H9 (cell line): ENCODE data around the gene GABRA6. TPM values are rescaled to one million over a fixed set of nuclear protein-coding genes. Genes with fewer than 3 reads are reported as not detected.

Source experiments
- DNase-seq: peaks from one replicate; pipeline ENCODE4 v3.0.0-alpha.2; 2017
- H2AFZ ChIP-seq: one replicate; pipeline ENCODE4 v1.6.1; 2013; ENCODE audit warnings: mild to moderate bottlenecking, low read length, control low read depth, moderate library complexity
- H2AK5ac ChIP-seq: 2 replicates; pipeline ENCODE4 v1.6.1; 2013; ENCODE audit warnings: low read length, control low read depth, mixed read lengths; ENCODE audit not compliant: insufficient read length
- H2BK120ac ChIP-seq: one replicate; pipeline ENCODE4 v1.6.1; 2013; ENCODE audit warnings: low read depth, mild to moderate bottlenecking, low read length, control low read depth, inconsistent platforms; ENCODE audit not compliant: poor library complexity, severe bottlenecking
- H2BK12ac ChIP-seq: 2 replicates; pipeline ENCODE4 v1.6.1; 2013; ENCODE audit warnings: low read length, control low read depth, mixed read lengths, low read depth; ENCODE audit not compliant: insufficient read length
- H2BK15ac ChIP-seq: 2 replicates; pipeline ENCODE4 v1.6.1; 2013; ENCODE audit warnings: low read depth, low read length, control low read depth
- H2BK20ac ChIP-seq: one replicate; pipeline ENCODE4 v1.6.1; 2013; ENCODE audit warnings: low read depth, mild to moderate bottlenecking, low read length, control low read depth, inconsistent platforms; ENCODE audit not compliant: poor library complexity, severe bottlenecking
- H2BK5ac ChIP-seq: 2 replicates; pipeline ENCODE4 v1.6.1; 2013; ENCODE audit warnings: low read length, control low read depth, mixed read lengths; ENCODE audit not compliant: insufficient read length
- H3K14ac ChIP-seq: 2 replicates; pipeline ENCODE4 v1.6.1; 2013; ENCODE audit warnings: low read length, control low read depth; ENCODE audit not compliant: insufficient read depth
- H3K18ac ChIP-seq: 2 replicates; pipeline ENCODE4 v1.6.1; 2013; ENCODE audit warnings: low read depth, mild to moderate bottlenecking, mixed read lengths, low read length, control low read depth; ENCODE audit not compliant: insufficient read length
- H3K23ac ChIP-seq: 2 replicates; pipeline ENCODE4 v1.6.1; 2013; ENCODE audit warnings: low read length, control low read depth, mixed read lengths, low read depth; ENCODE audit not compliant: insufficient read length
- H3K23me2 ChIP-seq: 2 replicates; pipeline ENCODE4 v1.6.1; 2013; ENCODE audit warnings: low read depth, mild to moderate bottlenecking, mixed read lengths, low read length, control low read depth; ENCODE audit not compliant: insufficient read length, poor library complexity, severe bottlenecking
- H3K27ac ChIP-seq: 2 replicates; pipeline ENCODE4 v1.5.1; 2013; ENCODE audit warnings: low read length, control low read depth, mixed read lengths, low read depth; ENCODE audit not compliant: insufficient read length
- H3K27me3 ChIP-seq: 2 replicates; pipeline ENCODE4 v1.6.1; 2013; ENCODE audit warnings: low read length, control low read depth, inconsistent platforms; ENCODE audit not compliant: insufficient read depth
- H3K4ac ChIP-seq: 2 replicates; pipeline ENCODE4 v1.6.1; 2013; ENCODE audit warnings: low read depth, mild to moderate bottlenecking, control low read depth, inconsistent platforms, low read length, moderate library complexity
- H3K4me1 ChIP-seq: 2 replicates; pipeline ENCODE4 v1.6.1; 2013; ENCODE audit warnings: low read length, control low read depth, inconsistent platforms; ENCODE audit not compliant: insufficient read depth
- H3K4me2 ChIP-seq: 2 replicates; pipeline ENCODE4 v1.6.1; 2013; ENCODE audit warnings: low read length, control low read depth, mixed read lengths; ENCODE audit not compliant: insufficient read length, insufficient read depth
- H3K56ac ChIP-seq: 2 replicates; pipeline ENCODE4 v1.6.1; 2013; ENCODE audit warnings: low read depth, mild to moderate bottlenecking, mixed read lengths, low read length, control low read depth; ENCODE audit not compliant: insufficient read length
- H3K79me1 ChIP-seq: 2 replicates; pipeline ENCODE4 v1.6.1; 2013; ENCODE audit warnings: low read depth, mild to moderate bottlenecking, moderate library complexity, low read length, control low read depth, inconsistent platforms; ENCODE audit not compliant: insufficient read depth, poor library complexity, severe bottlenecking
- H3K79me2 ChIP-seq: 2 replicates; pipeline ENCODE4 v1.6.1; 2013; ENCODE audit warnings: low read length, control low read depth, inconsistent platforms; ENCODE audit not compliant: insufficient read depth
- H3K9ac ChIP-seq: 2 replicates; pipeline ENCODE4 v1.6.1; 2013; ENCODE audit warnings: low read length, control low read depth, mixed read lengths; ENCODE audit not compliant: insufficient read length; ENCODE audit errors: extremely low read depth
- H3K9me3 ChIP-seq: one replicate; pipeline ENCODE4 v1.6.1; 2013; ENCODE audit warnings: low read depth, low read length, inconsistent platforms; ENCODE audit not compliant: control insufficient read depth
- H3T11ph ChIP-seq: one replicate; pipeline ENCODE4 v1.6.1; 2013; ENCODE audit warnings: mild to moderate bottlenecking, low read length, control low read depth, inconsistent platforms
- H4K20me1 ChIP-seq: one replicate; pipeline ENCODE4 v1.6.1; 2013; ENCODE audit not compliant: control insufficient read depth, insufficient read length, insufficient read depth
- H4K5ac ChIP-seq: 2 replicates; pipeline ENCODE4 v1.6.1; 2013; ENCODE audit warnings: low read depth, mild to moderate bottlenecking, mixed read lengths, low read length, control low read depth; ENCODE audit not compliant: insufficient read length
- H4K8ac ChIP-seq: replicated peaks from 2 replicates; pipeline ENCODE4 v1.6.1; 2013; ENCODE audit warnings: low read length, control low read depth, mixed read lengths, low read depth; ENCODE audit not compliant: insufficient read length
- H4K91ac ChIP-seq: 2 replicates; pipeline ENCODE4 v1.6.1; 2013; ENCODE audit warnings: low read depth, mild to moderate bottlenecking, moderate library complexity, mixed read lengths, low read length, control low read depth; ENCODE audit not compliant: insufficient read length
- H3K27ac Mint-ChIP-seq, 3 experiments: 2 replicates in 2 of 3; 3 replicates in 1 of 3; pipeline ENCODE4 v1.8.0; 2020 to 2021; ENCODE audit warnings: mixed read lengths in 3 of 3, mild to moderate bottlenecking in 1 of 3, moderate library complexity in 1 of 3
- H3K27me3 Mint-ChIP-seq: 2 replicates; pipeline ENCODE4 v1.8.0; 2021; ENCODE audit warnings: low read depth, mild to moderate bottlenecking, moderate library complexity, mixed read lengths
- H3K36me3 Mint-ChIP-seq, 3 experiments: 2 replicates in 2 of 3; 3 replicates in 1 of 3; pipeline ENCODE4 v1.8.0; 2020 to 2021; ENCODE audit warnings: low read depth in 3 of 3, mixed read lengths in 3 of 3; ENCODE audit not compliant: insufficient read depth in 1 of 3
- H3K4me1 Mint-ChIP-seq, 2 experiments: 2 replicates each; pipeline ENCODE4 v1.8.0; 2020; ENCODE audit warnings: mixed read lengths in 2 of 2
- H3K4me3 Mint-ChIP-seq, 2 experiments: 2 replicates in 1 of 2; 3 replicates in 1 of 2; pipeline ENCODE4 v1.8.0; 2020 to 2021; ENCODE audit warnings: mild to moderate bottlenecking in 2 of 2, mixed read lengths in 2 of 2, moderate library complexity in 1 of 2
- H3K9me3 Mint-ChIP-seq, 2 experiments: 2 replicates in 1 of 2; 3 replicates in 1 of 2; pipeline ENCODE4 v1.8.0; 2020; ENCODE audit warnings: mild to moderate bottlenecking in 2 of 2, mixed read lengths in 2 of 2, moderate library complexity in 1 of 2
- WGBS: extraction: QIAGEN DNeasy Blood & Tissue Kit; methylation state at CpG from one replicate; pipeline ENCODE4 v1.1.7; 2013; ENCODE audit warnings: missing lambda C conversion rate, low lambda C conversion rate, mixed read lengths; ENCODE audit not compliant: insufficient read length; ENCODE audit errors: extremely low coverage; 5-methylcytosine and 5-hydroxymethylcytosine counted together
- total RNA-seq: library from RNA; stranded (reverse); gene quantifications from 2 replicates; pipeline ENCODE4 v1.2.1, GENCODE V29; 2021
- TF ChIP-seq, protein P1 (sequence below): fragments of 200-600 bp; sonication (generic); conservative IDR thresholded peaks from 3 replicates; pipeline ENCODE4 v1.8.0; 2021; ENCODE audit warnings: antibody characterized with exemption, mild to moderate bottlenecking

Gene GABRA6
- total RNA-seq, 1 experiment from 2014 or later = not detected

DNA sequence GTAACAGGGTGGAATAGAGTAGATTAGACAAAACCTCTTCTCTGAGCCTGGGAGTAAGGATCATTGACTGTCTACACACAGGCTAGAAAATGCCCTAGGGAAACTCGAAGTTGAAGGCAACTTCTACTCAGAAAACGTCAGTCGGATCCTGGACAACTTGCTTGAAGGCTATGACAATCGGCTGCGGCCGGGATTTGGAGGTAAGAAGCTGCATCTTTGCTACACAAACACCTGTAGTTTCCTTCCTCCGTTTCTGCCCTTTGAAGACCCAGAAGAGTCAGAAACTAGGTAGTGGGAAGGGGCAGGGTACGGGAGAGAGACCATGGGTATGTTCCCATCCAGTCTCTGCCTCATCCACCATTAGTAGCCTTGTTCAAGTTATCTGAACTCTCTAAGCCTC is 628 bp downstream of the GABRA6 start:
- Histone ChIP-seq H3K79me1 (no peaks in the 10 kb centered on the region), H3K18ac (no peak overlapping the region), H3K4ac (no peak overlapping the region), H2BK15ac (no peak overlapping the region), H3K4me2 (no peak overlapping the region), H2BK12ac (no peak overlapping the region), H3K14ac (no peak overlapping the region), H2AFZ (no peak overlapping the region), H3T11ph (no peak overlapping the region), H3K23me2 (no peaks in the 10 kb centered on the region), H3K9ac (no peak overlapping the region), H3K27me3 (no peaks in the 10 kb centered on the region), H4K91ac (no peak overlapping the region), H3K56ac (no peak overlapping the region), H2BK5ac (no peak overlapping the region), H4K20me1 (no peaks in the 10 kb centered on the region), H4K5ac (no peak overlapping the region), H2BK120ac (no peak overlapping the region), H3K27ac (no peak overlapping the region), H3K23ac (no peak overlapping the region), H2AK5ac (no peak overlapping the region), H4K8ac (no peak overlapping the region), H2BK20ac (no peak overlapping the region), H3K4me1 (no peaks in the 10 kb centered on the region), H3K79me2 (no peaks in the 10 kb centered on the region), H3K9me3 (no peaks in the 10 kb centered on the region)
- H3K36me3 Mint-ChIP-seq = no peaks in the 10 kb centered on the region
- TF ChIP-seq, protein P1, sequence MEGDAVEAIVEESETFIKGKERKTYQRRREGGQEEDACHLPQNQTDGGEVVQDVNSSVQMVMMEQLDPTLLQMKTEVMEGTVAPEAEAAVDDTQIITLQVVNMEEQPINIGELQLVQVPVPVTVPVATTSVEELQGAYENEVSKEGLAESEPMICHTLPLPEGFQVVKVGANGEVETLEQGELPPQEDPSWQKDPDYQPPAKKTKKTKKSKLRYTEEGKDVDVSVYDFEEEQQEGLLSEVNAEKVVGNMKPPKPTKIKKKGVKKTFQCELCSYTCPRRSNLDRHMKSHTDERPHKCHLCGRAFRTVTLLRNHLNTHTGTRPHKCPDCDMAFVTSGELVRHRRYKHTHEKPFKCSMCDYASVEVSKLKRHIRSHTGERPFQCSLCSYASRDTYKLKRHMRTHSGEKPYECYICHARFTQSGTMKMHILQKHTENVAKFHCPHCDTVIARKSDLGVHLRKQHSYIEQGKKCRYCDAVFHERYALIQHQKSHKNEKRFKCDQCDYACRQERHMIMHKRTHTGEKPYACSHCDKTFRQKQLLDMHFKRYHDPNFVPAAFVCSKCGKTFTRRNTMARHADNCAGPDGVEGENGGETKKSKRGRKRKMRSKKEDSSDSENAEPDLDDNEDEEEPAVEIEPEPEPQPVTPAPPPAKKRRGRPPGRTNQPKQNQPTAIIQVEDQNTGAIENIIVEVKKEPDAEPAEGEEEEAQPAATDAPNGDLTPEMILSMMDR = no peak
- WGBS = no CpG with 5 or more reads among the region's 8 CpGs
- H3K27me3 Mint-ChIP-seq = no peaks in the 10 kb centered on the region
- H3K27ac Mint-ChIP-seq = no peak overlapping the region
- DNase-seq = no peak
- no peak overlapping the region for H3K4me3 Mint-ChIP-seq
- H3K9me3 Mint-ChIP-seq = no peaks in the 10 kb centered on the region; a peak in 1 of 5 replicates
- H3K4me1 Mint-ChIP-seq = no peaks in the 10 kb centered on the region; a peak in 1 of 4 replicates
